Mammary epithelial cell (primary cell): ENCODE measurements around the gene KCNJ1.

Experiments
- CTCF ChIP-seq, 2 donors: IDR thresholded peaks in 1 of 2; conservative IDR thresholded peaks in 1 of 2; 2 replicates each; pipeline ENCODE4 v1.5.1; 2011 to 2012; ENCODE audit warnings: inconsistent platforms in 2 of 2, low read length in 2 of 2, mild to moderate bottlenecking in 2 of 2, control low read depth in 1 of 2, low read depth in 1 of 2; ENCODE audit not compliant: insufficient read depth in 1 of 2; ENCODE audit errors: extremely low read depth in 1 of 2
- EZH2 ChIP-seq: IDR thresholded peaks from 2 replicates; pipeline ENCODE4 v1.6.1; 2012; ENCODE audit warnings: low read length, inconsistent platforms, borderline replicate concordance

- TF ChIP-seq CTCF (conservative IDR thresholded peaks at IDR 0.05 in 1 of 2, IDR thresholded peaks at IDR 0.05 in 1 of 2; ENCODE audit: extremely low read depth in 1 of 2, insufficient read depth in 1 of 2, low read depth in 1 of 2, low read length in 2 of 2) (no peak), EZH2 (no peak)
Measured at GRCh38 chr11:128911701-128912100, 44.6 kb upstream of the KCNJ1 start.
